Fibroblast of peridontal ligament (primary cell): Measurements from ENCODE around the gene COL7A1.

ENCODE experiments used
- DNase-seq: peaks from one replicate; pipeline ENCODE4 v3.0.0-alpha.2; 2010; ENCODE audit errors: extremely low read depth

The COL7A1 gene

GRCh38 chr3:48619541-48620524 lies 24.7 kb upstream of the COL7A1 start:
- DNase-seq = no peak

- no peak for DNase-seq
These were observed 22.4 kb upstream of the COL7A1 start for GRCh38 chr3:48617559-48617958.

GRCh38 chr3:48614044-48614443 lies 18.9 kb upstream of the COL7A1 start:
- DNase-seq = peak; percentile 87

- no peak for DNase-seq
These were observed 17.2 kb upstream of the COL7A1 start for GRCh38 chr3:48612309-48612708.

GRCh38 chr3:48609088-48610005 lies 14.2 kb upstream of the COL7A1 start, which contains the start of gene UQCRC1:
TSS of gene UQCRC1 (minus strand) at chr3:48609646. CDS start at chr3:48609620, 26 bp downstream.
- DNase-seq = peak; percentile 90

GRCh38 chr3:48607519-48607918 lies 12.4 kb upstream of the COL7A1 start:
- DNase-seq = no peak

- no peak for DNase-seq
These were observed 6.5 kb upstream of the COL7A1 start for GRCh38 chr3:48601622-48601994.

- DNase-seq = no peak
These were observed 5.8 kb upstream of the COL7A1 start for GRCh38 chr3:48600711-48601621.

GRCh38 chr3:48599509-48600285 lies 4.6 kb upstream of the COL7A1 start:
- DNase-seq = no peak

- no peak for DNase-seq
These were observed 4.0 kb upstream of the COL7A1 start for GRCh38 chr3:48599077-48599501.

GRCh38 chr3:48598323-48599076 lies 3.4 kb upstream of the COL7A1 start:
- peak; percentile 94 for DNase-seq

GRCh38 chr3:48597408-48597800 lies 2.3 kb upstream of the COL7A1 start:
- DNase-seq = no peak

- DNase-seq = no peak
These were observed 1.7 kb upstream of the COL7A1 start for GRCh38 chr3:48596676-48597407.

GRCh38 chr3:48596157-48596556 lies 1.0 kb upstream of the COL7A1 start:
- no peak for DNase-seq

GRCh38 chr3:48595526-48596121 lies 495 bp upstream of the COL7A1 start:
- peak; percentile 58 for DNase-seq

- peak; percentile 45 for DNase-seq
These were observed 596 bp downstream of the COL7A1 start for GRCh38 chr3:48594417-48595049.

- DNase-seq = no peak
These were observed 1.8 kb downstream of the COL7A1 start for GRCh38 chr3:48593337-48593736.

- no peak for DNase-seq
These were observed 2.5 kb downstream of the COL7A1 start for GRCh38 chr3:48592519-48593087.
